H4 (cell line): ENCODE results near the gene ZBTB42. TPM values are rescaled to one million over a fixed set of nuclear protein-coding genes. Genes with fewer than 3 reads are reported as not detected.
A peak's percentile ranks its signal among the peaks of the same experiment; 100 is the strongest.

Experiments used
- DNase-seq: peaks from one replicate; pipeline ENCODE4 v3.0.0-alpha.2; 2015; ENCODE audit warnings: low spot score
- total RNA-seq: library from RNA; depleted of rRNA; stranded (reverse); fragments of >200 nt; shearing (Covaris generic); gene quantifications from 2 replicates; pipeline ENCODE4 v1.2.3, GENCODE V29; 2014

The ZBTB42 gene
- total RNA-seq, 1 experiment from 2014 or later = 0.83 TPM

GRCh38 chr14:104782086-104782807, 18.7 kb upstream of the ZBTB42 start:
- DNase-seq = no peak

- DNase-seq = no peak
Measured at GRCh38 chr14:104782808-104783139, 18.1 kb upstream of the ZBTB42 start.

- no peak for DNase-seq
Measured at GRCh38 chr14:104783484-104784217, 17.2 kb upstream of the ZBTB42 start.

- no peak for DNase-seq
Measured at GRCh38 chr14:104784218-104784568, 16.7 kb upstream of the ZBTB42 start.

GRCh38 chr14:104784846-104785707, 15.8 kb upstream of the ZBTB42 start:
- no peak for DNase-seq

GRCh38 chr14:104785708-104786080, 15.2 kb upstream of the ZBTB42 start:
- DNase-seq = no peak

GRCh38 chr14:104786091-104786586, 14.8 kb upstream of the ZBTB42 start:
- DNase-seq = no peak

- DNase-seq = no peak
Measured at GRCh38 chr14:104786726-104787675, 13.9 kb upstream of the ZBTB42 start.

GRCh38 chr14:104787736-104788135, 13.2 kb upstream of the ZBTB42 start:
- DNase-seq = no peak

GRCh38 chr14:104788161-104788818, 12.6 kb upstream of the ZBTB42 start:
- no peak for DNase-seq

- no peak for DNase-seq
Measured at GRCh38 chr14:104788873-104789663, 11.8 kb upstream of the ZBTB42 start.

GRCh38 chr14:104789752-104790743, 10.9 kb upstream of the ZBTB42 start:
- no peak for DNase-seq

GRCh38 chr14:104791425-104791824, 9.5 kb upstream of the ZBTB42 start:
- DNase-seq = no peak

- no peak for DNase-seq
Measured at GRCh38 chr14:104792101-104792884, 8.6 kb upstream of the ZBTB42 start.

GRCh38 chr14:104792945-104793702, 7.8 kb upstream of the ZBTB42 start:
- no peak for DNase-seq

GRCh38 chr14:104793703-104793959, 7.3 kb upstream of the ZBTB42 start:
- DNase-seq = no peak

GRCh38 chr14:104794099-104794498, 6.8 kb upstream of the ZBTB42 start:
- DNase-seq = peak; percentile 53
